ENCODE results near the gene UBE2QL1. TPM values are rescaled to one million over a fixed set of nuclear protein-coding genes. Genes with fewer than 3 reads are reported as not detected.

UBE2QL1 gene
- total RNA-seq, 6 donors from 2014 or later: 0.09 to 0.10 TPM; not detected in 4

DNA sequence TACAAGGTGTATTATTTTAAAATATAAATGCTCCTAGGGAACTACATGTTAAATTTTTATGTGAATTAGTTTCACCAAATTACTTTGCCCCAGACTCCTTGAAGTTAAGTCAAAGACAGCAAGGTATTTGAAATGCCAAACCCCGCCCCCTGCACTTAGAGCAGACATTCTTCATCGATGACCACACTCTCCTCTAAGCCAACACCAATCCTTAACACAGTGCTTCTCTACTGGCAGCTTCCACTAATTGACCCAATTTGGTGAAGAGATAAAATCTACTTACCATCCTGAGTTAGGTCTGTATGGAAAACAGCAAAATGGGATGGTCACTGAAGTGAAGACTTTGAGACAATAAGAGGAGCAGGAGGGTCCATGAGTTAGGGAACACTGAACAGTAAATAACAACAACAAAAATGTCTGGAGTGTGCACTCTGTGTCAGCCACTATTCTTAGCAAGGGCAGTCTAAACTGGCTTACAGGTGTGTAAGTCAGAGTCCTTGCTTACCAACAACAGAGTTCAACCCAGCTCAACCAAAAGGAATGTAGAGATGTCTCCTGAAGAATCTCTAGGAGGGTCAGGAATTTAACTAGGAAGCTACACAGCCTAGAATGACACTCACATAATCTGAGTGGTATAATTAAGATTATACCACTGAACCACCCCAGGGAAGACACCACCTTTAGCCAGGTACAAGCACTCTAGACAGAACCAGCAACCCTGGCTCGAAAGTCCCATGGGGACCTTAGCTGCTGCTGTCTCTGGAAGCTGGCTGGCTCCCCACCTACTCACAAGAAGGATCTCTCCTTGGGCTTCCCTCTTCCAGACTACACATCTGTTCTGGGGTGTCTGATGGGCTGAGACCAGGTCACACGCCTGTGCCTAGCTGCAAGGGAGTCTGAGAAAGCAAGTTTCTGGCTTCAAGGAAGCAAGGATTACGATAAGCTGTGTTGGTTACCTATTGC, 8.8 kb upstream of the UBE2QL1 start:
- DNase-seq (no peak), ATAC-seq (ENCODE audit: low FRiP score in 2 of 2) (no peak)
- Histone ChIP-seq H3K9me3 (peaks cover 0 to 7% (median 5%) of the 10 kb centered on the region in 4 donors), H3K4me1 (no peaks in the 10 kb centered on the region), H3K36me3 (no peaks in the 10 kb centered on the region), H3K27me3 (no peaks in the 10 kb centered on the region), H3K4me3 (no peak overlapping the region), H3K27ac (no peak overlapping the region)
- WGBS, 2 donors: 72 to 90% methylated on average over 5 of the region's 5 CpGs
- TF ChIP-seq EP300 (IDR thresholded peaks at IDR 0.05) (no peak), POLR2AphosphoS5 (IDR thresholded peaks at IDR 0.05) (no peak), POLR2A (IDR thresholded peaks at IDR 0.05) (no peak)
- TF ChIP-seq, protein P1, sequence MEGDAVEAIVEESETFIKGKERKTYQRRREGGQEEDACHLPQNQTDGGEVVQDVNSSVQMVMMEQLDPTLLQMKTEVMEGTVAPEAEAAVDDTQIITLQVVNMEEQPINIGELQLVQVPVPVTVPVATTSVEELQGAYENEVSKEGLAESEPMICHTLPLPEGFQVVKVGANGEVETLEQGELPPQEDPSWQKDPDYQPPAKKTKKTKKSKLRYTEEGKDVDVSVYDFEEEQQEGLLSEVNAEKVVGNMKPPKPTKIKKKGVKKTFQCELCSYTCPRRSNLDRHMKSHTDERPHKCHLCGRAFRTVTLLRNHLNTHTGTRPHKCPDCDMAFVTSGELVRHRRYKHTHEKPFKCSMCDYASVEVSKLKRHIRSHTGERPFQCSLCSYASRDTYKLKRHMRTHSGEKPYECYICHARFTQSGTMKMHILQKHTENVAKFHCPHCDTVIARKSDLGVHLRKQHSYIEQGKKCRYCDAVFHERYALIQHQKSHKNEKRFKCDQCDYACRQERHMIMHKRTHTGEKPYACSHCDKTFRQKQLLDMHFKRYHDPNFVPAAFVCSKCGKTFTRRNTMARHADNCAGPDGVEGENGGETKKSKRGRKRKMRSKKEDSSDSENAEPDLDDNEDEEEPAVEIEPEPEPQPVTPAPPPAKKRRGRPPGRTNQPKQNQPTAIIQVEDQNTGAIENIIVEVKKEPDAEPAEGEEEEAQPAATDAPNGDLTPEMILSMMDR (IDR thresholded peaks at IDR 0.05): no peak

DNA sequence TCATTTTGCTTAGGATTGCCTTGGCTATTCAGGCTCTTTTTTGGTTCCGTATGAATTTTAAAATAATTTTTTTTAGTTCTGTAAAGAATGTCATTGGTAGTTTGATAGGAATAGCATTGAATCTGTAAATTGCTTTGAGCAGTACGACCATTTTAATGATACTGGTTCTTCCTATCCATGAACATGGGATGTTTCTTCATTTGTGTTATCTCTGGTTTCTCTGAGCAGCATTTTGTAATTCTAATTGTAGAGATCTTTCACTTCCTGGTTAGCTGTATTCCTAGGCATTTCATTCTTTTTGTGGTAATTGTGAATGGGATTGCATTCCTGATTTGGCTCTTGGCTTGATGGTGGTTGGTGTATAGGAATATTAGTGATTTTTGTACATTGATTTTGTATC, 6.3 kb upstream of the UBE2QL1 start:
- Histone ChIP-seq H3K4me3 (no peak overlapping the region), H3K27me3 (no peaks in the 10 kb centered on the region), H3K36me3 (no peaks in the 10 kb centered on the region), H3K4me1 (no peaks in the 10 kb centered on the region), H3K9me3 (peaks cover 0 to 7% (median 5%) of the 10 kb centered on the region in 4 donors), H3K27ac (no peak overlapping the region)
- no peak for DNase-seq
- ATAC-seq (ENCODE audit: low FRiP score in 2 of 2): no peak
- TF ChIP-seq EP300 (IDR thresholded peaks at IDR 0.05): no peak
- no peak for TF ChIP-seq POLR2AphosphoS5 (IDR thresholded peaks at IDR 0.05)
- TF ChIP-seq POLR2A (IDR thresholded peaks at IDR 0.05): no peak
- TF ChIP-seq, protein P1 (IDR thresholded peaks at IDR 0.05): no peak
- WGBS, 2 donors: 85 to 94% methylated on average over 2 of the region's 2 CpGs

DNA sequence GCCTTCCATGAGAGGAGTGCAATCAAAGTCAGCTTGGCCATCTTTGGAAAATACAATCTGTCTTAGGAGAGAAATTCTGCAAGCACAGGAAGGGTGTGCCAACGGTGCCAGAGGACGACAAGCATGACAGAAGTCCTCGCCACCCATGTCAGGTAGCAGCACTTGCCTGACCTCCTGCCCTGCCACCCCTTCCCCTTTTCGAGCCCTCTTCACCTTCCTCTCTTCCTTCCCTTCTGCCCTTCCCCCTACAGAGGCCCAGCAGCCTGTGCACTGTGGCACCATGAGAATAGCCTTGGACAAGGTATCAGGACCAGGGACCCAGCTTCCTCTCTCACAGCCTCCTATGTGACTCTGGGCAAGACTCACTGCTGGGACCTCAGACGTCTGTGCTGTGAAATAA, 5.3 kb upstream of the UBE2QL1 start:
- no peaks in the 10 kb centered on the region for H3K27me3 ChIP-seq
- no peaks in the 10 kb centered on the region for H3K36me3 ChIP-seq
- 57 to 67% methylated on average over 5 of the region's 5 CpGs for WGBS, 2 donors
- TF ChIP-seq POLR2A (IDR thresholded peaks at IDR 0.05) (no peak), POLR2AphosphoS5 (IDR thresholded peaks at IDR 0.05) (no peak), EP300 (IDR thresholded peaks at IDR 0.05) (no peak)
- TF ChIP-seq, protein P1 (IDR thresholded peaks at IDR 0.05): no peak
- H3K4me3 ChIP-seq: no peak overlapping the region
- ATAC-seq (ENCODE audit: low FRiP score in 2 of 2) (no peak), DNase-seq (no peak)
- no peak overlapping the region for H3K27ac ChIP-seq
- peaks cover 0 to 7% (median 5%) of the 10 kb centered on the region in 4 donors for H3K9me3 ChIP-seq
- no peaks in the 10 kb centered on the region for H3K4me1 ChIP-seq

DNA sequence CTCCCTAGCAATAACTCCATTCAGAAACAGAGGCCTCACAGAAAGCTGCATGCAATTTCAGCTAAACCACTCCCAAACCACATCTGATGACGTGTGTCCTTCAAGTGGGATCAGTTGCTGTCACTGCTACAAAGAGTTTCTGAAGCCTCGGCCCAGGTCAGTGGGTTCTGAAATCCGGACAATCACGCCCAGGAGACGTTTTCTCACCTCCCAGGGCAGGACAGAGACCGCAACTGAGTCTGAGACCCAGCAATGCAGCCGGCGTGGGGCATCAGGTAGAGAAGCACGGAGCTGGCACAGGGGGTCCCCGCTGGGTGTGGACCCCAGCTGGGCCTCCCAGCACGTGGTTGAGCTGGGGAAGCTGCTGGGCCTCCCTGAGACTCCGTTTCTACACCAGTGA, 2.6 kb upstream of the UBE2QL1 start:
- H3K9me3 ChIP-seq: no peaks in the 10 kb centered on the region
- 74 to 76% methylated on average over 9 to 12 of the region's 12 CpGs for WGBS, 2 donors
- ATAC-seq (ENCODE audit: low FRiP score in 2 of 2) (no peak), DNase-seq (no peak)
- no peak overlapping the region for H3K4me3 ChIP-seq
- no peak overlapping the region for H3K27ac ChIP-seq
- peaks cover 5 to 8% (median 6%) of the 10 kb centered on the region in 4 donors for H3K4me1 ChIP-seq
- H3K36me3 ChIP-seq: no peaks in the 10 kb centered on the region
- TF ChIP-seq EP300 (IDR thresholded peaks at IDR 0.05): no peak
- TF ChIP-seq, protein P1 (IDR thresholded peaks at IDR 0.05): no peak
- no peak for TF ChIP-seq POLR2AphosphoS5 (IDR thresholded peaks at IDR 0.05)
- TF ChIP-seq POLR2A (IDR thresholded peaks at IDR 0.05): no peak
- peaks cover 0 to 19% (median 5%) of the 10 kb centered on the region in 4 donors for H3K27me3 ChIP-seq
